GM19372 (cell line): ENCODE results near the gene CA10.

Experiments
- ATAC-seq: cut with Tn5 transposase; IDR thresholded peaks from one replicate; pipeline ENCODE4 v1.9.1; 2021; ENCODE audit warnings: mild to moderate bottlenecking, low read depth, moderate library complexity; ENCODE audit not compliant: unreplicated experiment

CA10 gene

DNA sequence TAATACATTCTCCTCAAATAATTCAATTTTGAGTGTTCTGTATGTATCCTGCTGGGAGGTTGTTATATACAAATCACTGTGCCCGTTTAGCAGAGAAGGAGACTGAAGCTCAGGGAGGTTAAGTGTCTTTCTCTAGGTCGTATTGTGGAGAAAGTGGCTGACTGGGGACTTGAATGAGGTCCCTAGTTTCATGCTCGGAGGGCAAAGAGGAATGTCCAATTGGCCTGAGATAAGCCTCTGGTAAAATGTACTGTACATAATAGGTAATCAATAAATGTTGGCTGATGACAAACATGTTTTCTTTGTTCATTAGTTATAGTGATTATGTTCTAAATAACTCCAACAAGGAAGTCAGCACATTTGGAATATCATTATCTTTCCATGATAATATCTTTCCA, 455.6 kb downstream of the CA10 start:
- no peak for ATAC-seq

DNA sequence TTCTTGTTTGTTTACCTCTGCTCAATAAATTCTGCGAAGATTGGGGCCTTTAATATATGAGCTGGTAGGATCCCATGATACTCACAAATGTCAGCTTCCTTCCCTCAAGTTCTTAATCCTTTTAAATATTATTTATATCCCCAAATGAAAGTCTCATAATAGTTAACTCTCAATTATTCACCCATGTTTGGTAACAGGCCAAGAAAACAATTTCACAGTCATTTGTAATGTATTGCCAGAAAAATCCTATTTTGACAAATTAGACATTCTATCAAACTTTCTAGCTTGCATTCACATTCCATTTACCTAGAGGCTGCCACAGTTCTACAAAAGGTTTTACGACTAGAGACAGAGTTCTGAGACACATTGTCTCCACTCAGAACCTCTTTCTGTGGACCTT, 457.0 kb downstream of the CA10 start:
- no peak for ATAC-seq

DNA sequence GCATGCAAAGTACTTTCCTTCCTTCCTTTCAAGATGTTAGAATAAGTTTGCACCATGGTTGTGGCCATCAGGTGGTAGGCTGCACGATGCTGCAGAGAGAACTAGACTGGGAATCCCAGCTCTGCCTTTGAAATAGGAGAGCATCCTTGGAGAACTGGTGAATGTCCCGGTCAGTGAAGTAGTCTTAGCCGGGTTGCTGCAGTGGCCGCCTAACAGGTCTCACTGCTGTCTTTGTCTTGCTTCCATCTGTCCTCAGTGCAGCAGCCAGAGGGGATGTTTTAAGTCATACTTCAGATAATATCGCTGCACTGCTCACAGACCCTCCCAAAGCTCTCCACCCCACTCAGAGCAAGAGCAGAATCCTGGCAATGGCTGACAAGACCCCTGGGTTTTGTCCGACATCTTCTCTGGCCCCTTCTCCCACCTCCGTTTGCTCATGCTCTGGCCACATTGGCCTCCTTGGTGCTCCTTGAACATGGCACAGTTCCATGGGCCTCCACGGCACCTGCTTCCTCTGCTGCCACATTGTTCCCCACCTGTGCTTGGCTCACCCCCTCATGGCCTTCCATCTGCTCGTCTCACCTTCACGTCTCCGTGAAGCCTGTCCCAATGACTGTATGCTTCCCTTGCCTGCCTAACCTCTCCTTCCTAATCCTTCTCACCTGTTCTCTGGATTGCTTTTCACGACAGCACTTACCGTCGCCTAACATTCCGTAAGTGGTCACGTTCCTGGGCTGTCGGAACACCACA, 458.3 kb downstream of the CA10 start:
- no peak for ATAC-seq

DNA sequence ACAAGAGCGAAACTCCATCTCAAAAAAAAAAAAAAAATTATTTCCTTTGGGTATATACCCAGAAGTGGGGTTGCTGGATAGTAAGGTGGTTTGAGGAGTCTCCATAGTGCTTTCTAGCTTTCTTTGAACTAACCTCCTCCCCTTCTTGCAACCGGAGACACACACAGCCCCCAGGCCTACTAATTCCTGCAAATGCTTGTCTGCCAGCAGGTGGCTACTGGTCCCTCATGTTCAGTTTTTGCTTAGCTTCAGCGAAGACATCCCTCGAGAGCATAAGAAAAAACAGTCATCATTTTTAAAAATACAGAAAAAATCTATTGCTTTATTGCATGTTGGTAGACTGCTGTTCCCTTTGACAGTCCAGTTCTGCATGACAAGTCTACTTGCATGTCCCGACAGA, 459.2 kb downstream of the CA10 start:
- ATAC-seq = no peak

DNA sequence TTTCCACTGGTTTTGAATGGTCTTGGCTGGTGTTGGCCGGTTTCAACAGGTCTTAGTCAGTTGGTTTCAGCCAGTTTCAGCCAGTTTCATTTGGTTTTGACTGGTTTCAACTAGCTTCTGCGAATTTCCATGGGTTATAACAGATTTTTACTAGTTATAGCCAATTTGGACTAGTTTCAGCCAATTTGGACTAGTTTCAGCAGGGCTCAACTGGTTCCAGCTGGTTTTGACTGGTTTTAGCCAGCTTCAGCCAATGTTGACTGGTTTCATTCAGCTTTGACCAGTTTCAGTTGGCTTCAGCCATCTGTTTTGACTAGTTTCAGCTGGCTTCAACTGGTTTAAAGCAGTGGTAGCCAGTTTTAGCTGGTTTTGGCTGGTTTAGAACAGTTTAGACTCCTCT, 465.6 kb downstream of the CA10 start:
- ATAC-seq = no peak

DNA sequence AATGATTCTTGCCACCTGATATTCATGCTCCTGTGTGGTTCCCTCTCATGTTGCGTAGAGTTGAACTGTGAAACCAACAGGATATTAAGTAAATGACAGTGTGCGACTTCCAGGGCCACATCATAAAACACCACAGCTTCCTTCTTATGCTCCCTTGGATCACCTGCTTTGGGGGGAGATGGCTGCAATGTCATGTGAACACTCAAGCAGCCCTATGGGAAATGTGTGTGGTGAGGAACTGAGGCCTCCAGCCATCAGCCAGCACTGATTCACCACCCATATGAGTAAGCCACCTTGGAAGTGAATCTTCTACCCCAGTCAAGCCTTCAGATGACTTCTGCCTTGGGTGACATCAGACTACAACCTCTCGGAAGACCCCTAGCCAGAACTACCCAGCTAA, 470.6 kb downstream of the CA10 start:
- no peak for ATAC-seq

DNA sequence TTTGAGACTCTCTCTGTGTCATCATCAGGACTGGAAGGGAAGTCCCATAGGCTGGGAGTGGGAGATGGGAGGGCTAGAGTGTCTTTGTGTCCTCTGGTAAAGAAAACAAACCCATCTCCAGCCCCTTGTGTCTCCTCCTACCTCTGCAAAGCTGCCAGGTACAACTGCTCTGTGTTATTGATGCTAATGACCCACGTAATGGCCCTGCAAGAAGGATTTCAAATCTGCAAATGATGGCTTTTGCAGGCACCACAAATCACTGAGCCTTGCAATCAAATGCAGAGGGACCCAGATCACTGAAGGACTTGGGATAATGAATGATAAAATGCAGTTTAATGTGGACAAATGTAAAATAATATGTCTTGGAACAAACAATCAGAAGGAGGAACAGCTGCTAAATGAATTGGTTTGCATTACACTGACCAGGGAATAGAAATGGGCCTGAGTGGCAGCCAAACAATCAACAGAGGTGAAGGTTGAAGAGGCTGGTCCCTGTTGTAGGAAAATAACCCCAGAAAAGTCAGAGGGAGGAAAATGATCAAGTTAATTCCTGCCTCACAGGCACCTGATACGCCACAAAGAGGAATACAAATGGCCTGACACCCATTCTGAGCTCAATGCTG, 473.1 kb downstream of the CA10 start:
- no peak for ATAC-seq

DNA sequence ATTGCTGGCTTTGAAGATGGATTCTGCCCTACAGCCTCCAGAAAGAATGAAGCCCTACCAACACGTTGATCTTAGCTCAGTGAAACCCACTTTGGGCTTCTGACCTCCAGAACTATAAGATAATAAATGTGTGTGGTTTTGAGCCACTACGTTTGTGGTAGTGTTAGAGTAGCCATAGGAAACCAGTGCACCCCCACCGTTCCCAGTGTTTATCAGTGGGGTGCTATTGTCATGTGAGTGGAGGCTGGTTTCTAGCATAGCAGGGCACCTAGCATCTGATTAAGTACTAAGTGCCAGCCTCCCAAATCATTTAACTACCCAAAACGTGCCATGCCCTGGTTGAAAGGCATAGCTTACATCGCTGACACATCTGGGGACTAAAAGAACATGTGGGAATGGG, 474.3 kb downstream of the CA10 start:
- no peak for ATAC-seq

DNA sequence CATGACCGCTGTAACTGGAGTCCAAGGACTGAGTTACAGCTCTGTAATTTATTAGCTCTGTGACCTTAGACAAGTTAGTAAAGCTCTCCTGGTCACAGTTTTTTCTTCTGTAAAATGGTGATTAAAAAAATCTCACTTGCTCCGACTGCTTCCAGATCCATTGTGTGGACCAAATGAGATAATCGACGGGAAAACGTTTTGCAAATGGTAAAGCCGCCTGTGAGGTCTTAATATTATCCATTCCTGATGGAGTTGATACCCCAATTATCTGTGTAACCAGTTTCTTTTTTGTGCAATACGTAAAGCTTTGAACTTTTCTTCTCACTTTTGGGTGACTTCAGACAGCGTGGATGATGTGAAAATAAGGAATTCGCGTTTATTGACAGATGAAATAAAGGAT, 475.2 kb downstream of the CA10 start:
- no peak for ATAC-seq

DNA sequence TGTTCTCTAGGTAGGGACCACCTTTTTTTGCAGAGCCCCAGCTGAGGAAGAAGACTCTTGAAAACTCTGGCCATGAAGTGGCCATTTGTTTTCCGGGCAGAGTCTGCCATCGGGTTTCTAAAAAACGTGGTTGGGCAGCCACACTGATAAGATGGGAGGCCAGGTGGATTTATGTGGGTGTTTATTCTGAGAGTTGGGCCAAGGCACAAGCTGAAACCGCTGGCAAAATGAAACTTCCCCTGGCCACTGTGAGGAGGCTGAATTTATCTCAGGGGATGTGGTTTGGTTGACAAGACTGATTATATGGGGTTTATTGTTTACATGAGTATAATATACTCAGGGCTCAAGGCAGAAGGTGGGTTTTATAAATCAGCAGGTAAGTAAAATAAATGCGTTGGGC, 476.4 kb downstream of the CA10 start:
- no peak for ATAC-seq

DNA sequence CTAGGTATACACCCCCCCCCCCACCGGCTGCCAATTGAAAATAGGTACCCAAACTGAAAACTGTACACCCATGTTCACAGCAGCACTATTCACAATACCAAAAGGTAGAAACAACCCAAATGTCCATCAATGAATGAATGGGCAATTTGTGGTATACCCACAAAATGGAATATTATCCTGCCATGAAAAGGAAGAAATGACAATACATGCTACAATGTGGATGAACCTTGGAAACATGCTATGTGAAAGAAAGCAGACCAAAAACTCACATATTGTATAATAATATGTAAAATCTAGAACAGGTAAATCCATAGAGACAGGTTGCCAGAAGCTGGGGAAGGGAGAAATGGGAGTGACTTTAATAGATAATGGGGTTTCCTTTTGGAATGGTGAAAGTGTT, 480.6 kb downstream of the CA10 start:
- no peak for ATAC-seq

DNA sequence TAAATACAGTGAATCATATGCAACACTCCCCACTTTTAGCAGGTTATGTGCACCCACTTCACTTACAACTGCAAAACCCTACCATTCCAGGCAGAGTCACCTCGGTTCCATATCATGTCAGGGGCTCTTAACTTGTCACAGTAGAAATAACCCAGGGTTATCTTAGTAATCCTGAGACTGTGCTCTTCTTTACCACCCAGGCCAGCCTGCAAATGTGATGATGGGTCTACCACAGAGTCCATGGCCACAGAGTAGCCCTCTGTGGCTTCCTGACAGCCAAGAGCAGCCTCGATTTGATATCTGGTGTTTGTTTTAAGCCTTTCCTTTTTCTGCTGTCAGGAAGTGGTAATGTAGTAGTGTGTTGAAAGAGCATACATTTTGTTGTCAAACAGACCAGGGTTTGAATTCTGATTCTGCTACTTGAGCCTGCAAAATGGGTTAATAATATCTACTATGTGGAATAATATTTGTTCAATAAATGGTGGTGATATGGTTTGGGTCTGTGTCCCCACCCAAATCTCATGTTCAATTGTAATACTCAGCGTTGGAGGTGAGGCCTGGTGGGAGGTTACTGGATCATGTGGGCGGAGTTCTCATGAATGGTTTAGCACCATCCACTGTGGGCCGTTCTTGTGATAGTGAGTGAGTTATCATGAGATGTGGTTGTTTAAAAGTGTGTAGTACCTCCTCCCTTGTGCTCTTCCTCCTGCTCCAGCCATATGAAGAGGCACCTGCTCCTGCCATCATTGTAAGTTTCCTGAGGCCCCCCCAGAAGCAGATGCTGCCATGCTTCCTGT, 481.6 kb downstream of the CA10 start:
- no peak for ATAC-seq

DNA sequence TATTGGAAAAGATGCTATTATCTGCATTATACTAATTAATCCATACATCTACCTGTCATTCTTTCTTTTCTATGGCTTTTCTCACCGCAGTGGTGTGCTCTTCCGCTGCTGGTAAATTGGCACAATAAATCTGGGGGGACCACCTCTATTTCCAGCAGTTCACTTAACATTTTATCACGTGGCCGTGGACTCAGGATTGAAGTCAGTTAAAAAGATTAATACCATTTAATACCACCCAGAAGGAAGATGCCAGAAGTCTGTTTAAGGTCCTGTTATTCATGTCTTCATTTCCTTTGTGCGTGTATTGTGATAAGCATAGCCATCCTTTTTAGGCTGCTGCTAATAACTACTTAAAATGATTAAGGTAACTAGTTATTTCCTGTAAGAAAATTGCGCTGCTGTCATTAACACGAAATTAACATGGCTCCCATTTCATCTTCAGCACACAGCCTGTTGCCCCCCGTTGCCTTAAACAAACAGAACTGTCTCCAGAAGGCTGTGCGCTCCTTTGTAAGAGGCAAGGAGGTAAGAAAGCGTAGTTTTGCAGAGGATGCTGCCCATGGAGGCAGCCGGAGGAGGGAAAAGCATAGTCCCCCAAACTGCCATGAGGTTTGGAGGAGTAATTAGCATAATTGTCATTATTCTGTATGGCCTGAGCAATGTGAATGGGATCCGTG, 483.8 kb downstream of the CA10 start:
- no peak for ATAC-seq

DNA sequence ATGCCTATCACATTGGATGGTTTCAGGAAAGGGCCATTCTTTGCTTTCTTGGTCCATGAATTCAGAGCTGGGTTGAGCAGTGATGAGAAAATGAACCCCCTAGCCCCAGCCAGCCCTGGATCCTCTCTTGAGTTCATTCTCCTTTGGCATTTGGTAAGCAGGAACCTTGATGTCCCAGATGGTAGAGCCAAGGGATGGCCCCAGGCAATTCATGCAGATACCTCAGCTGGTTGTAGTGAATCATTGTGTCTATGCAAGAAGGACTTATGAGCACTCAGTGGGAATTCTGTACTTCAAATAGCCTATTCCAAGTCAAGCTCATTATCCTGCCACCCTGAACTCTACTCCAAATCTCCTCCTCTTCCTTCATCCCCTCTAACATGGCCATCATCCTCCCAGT, 485.4 kb downstream of the CA10 start:
- no peak for ATAC-seq

DNA sequence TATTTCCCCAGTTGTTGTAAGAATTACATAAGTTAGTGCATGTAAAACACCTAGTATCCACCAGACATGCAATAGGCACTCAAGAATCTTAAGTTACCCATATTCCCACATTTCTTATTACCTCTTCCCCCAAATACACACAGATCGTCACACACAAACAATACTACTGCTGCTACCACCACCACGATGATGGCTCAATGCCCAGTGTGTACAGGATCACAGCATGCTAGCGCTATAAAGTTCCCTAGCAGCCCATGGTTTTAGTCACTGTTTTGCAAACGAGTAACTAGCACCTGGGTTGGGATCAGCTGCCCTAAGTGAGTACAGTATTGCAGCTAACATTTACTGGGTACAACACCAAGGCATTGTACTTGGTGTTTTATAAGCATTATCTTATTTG, 486.4 kb downstream of the CA10 start:
- ATAC-seq = no peak

DNA sequence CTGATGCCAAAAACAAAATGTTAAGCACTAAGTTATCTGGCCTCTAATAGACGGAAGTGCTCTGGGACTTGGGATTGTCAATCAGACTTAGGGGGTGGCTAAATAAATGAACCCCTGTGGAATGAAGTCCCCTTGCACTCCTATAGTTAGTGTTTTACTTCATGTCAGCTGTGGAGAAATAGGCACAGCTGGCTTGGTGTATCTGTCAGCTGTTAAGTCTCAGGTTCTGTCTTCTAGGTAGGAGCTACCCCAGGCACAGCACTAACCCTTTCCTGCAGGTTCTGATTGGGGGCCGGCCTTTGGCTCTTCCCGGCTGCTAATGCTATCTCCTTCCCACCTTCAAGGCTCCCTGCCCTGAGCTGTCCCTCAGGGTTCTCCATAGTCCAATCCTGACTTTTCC, 487.6 kb downstream of the CA10 start:
- no peak for ATAC-seq

DNA sequence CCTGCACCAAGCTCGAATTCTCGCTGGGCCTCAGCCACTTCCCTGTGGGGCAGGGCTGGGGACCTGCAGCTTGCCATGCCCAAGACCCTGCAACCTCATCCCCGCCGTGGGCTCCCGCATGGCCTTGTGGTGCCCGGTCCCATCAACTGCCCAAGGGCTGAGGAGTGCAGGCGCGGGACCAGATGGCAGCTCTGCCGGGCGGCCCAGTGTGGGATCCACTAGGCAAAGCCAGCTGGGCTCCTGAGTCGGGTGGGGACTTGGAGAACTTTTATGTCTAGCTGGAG, 489.6 kb downstream of the CA10 start:
- ATAC-seq = no peak

DNA sequence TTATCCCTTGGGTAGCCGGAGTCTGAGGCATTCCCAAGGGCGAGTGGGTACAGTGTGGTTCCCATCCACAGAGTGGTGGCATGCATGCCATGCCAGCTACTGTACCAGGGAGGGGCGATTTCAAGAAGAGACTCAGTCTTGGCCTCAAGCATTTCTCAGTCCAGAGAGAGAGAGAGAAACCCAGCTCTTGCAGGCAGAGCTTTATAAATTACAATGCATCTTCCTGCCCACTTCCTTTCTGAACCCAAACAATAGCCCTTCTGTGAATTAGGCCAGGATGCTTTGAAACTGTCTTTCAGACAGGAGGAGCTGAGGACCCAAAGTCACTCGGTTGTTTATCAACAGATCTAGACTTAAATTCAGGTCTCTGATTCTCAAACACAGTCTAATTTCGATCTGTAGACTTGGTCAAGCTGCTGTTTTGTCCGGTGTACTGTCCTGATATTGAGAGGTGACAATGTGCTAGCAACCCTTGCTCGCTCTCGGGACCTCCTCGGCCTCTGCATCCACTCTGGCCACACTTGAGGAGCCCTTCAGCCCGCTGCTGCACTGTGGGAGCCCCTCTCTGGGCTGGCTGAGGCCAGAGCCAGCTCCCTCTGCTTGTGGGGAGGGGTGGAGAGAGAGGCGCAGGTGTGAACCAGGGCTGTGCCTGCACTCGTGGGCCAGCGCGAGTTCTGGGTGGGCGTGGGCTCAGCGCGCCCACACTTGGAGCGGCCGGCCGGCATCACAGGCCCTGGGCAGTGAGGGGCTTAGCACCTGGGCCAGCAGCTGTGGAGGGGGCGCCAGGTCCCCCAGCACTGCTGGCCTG, 490.2 kb downstream of the CA10 start:
- ATAC-seq = no peak

DNA sequence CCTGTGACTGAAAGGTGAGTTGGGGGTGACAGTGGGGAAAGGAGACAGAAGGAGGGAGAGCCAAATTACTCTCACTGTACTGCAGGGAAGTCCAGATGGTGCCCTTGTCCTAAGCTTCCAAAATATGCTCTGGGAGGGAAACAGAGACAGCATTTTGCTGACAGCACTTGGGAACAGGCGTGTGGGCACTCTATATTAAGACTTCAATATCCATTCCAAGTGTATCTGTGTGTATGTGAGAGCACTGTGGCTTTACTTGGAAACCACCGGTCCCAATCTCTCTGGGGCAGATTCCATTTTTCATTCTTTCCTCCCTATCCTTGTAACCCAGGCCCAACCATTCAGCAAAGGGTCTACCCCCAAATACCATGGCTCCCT, 490.8 kb downstream of the CA10 start:
- no peak for ATAC-seq

DNA sequence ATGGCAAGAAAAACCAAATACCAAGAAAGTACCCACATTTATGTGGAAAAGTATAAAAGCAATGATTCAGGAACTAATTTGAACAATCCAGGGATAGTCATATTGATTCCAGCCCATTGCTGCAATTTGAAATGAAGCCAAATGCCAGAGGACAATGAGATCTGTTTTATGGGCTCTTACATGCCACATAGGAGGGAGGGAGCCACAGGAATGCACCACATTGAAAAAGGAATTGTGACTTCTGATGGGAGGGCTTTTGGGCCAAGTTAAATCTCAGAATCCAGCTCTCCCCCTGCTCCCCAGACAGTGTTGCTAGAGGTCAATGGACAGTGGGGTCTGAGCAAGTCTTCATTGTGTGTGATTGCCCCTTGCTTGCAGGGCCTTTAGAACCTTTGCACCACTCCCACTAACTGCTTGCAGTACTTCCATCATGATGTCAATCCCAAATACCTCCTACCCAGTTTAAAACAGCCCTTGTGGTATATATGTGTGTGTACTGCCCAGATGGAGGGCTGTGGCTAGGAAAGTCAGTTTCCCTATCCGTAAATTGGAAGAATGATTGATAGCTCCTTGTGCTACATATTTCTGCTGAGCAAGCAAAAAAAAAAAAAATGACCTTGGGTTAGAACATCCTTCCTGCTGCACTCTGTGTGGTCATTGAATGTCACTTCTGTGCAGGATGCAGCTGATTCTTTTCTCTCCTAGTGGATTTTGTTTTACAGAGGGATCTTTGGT, 491.4 kb downstream of the CA10 start:
- no peak for ATAC-seq
